Gastrocnemius medialis (tissue), 4 donors: ENCODE data around the gene MED27. TPM values are rescaled to one million over a fixed set of nuclear protein-coding genes. Genes with fewer than 3 reads are reported as not detected.

Experiments
- ATAC-seq, 2 donors: fragments of 150-250 bp; one replicate each; pipeline ENCODE4 v1.9.1; 2016
- DNase-seq, 2 donors: peaks; one replicate each; pipeline ENCODE4 v3.0.0-alpha.2; 2019
- H3K27ac ChIP-seq, 4 donors: fragments of 200-600 bp; sonication (generic); 1 replicate in 1 of 4; 2 replicates in 3 of 4; pipeline ENCODE4 v1.5.1; 2016 to 2018; ENCODE audit warnings: mild to moderate bottlenecking in 2 of 4, moderate library complexity in 1 of 4
- H3K27me3 ChIP-seq, 3 donors: fragments of 200-600 bp; sonication (generic) in 2 of 3; 1 replicate in 1 of 3; 2 replicates in 2 of 3; pipeline versions ENCODE4 v1.5.1 to v1.6.0; 2016 to 2019; ENCODE audit warnings: mild to moderate bottlenecking in 1 of 3, moderate library complexity in 1 of 3
- H3K36me3 ChIP-seq, 2 donors: fragments of 200-600 bp; sonication (generic) in 1 of 2; one replicate each; pipeline ENCODE4 v1.5.1; 2017 to 2018
- H3K4me1 ChIP-seq, 2 donors: fragments of 200-600 bp; sonication (generic) in 1 of 2; one replicate each; pipeline ENCODE4 v1.5.1; 2016 to 2017; ENCODE audit warnings: mild to moderate bottlenecking in 2 of 2
- H3K4me3 ChIP-seq, 4 donors: fragments of 200-600 bp; sonication (generic) in 3 of 4; 1 replicate in 1 of 4; 2 replicates in 3 of 4; pipeline ENCODE4 v1.5.1; 2016 to 2019; ENCODE audit warnings: mild to moderate bottlenecking in 2 of 4
- H3K9me3 ChIP-seq, 3 donors: fragments of 200-600 bp; sonication (generic) in 2 of 3; 1 replicate in 1 of 3; 2 replicates in 2 of 3; pipeline ENCODE4 v1.5.1; 2016 to 2019
- CTCF ChIP-seq, 5 experiments: fragments of 450-650 bp in 3 of 5; fragments of 200-600 bp in 2 of 5; sonication (generic) in 2 of 5; IDR thresholded peaks in 4 of 5; conservative IDR thresholded peaks in 1 of 5; 1 replicate in 4 of 5; 2 replicates in 1 of 5; pipeline ENCODE4 v1.5.1; 2016 to 2019; ENCODE audit warnings: antibody characterized with exemption in 5 of 5, mild to moderate bottlenecking in 3 of 5, moderate library complexity in 3 of 5
- POLR2A ChIP-seq, 2 donors: fragments of 450-650 bp; IDR thresholded peaks; one replicate each; pipeline ENCODE4 v1.6.1; 2017; ENCODE audit warnings: antibody characterized with exemption in 2 of 2, mild to moderate bottlenecking in 2 of 2, moderate library complexity in 2 of 2
- in situ Hi-C, 4 donors: fragments of 200-750 bp; cut with MboI; loops; one replicate each; pipeline versions ENCODE4 v1.15.0 to v1.8.0; 2017; ENCODE audit warnings: low sequenced_read_pairs in 4 of 4
- intact Hi-C: fragments of 100-400 bp; cut with DNase I; formaldehyde crosslinking; loops from one replicate; pipeline ENCODE4 v1.15.1; 2023; ENCODE audit warnings: low total_unique reads
- total RNA-seq, 4 donors: library from RNA; depleted of rRNA; stranded (reverse); fragments of >200 nt; gene quantifications; one replicate each; pipeline versions ENCODE4 v1.1.0 to v1.2.3, GENCODE V29; 2016

MED27 gene
- total RNA-seq, 4 donors from 2014 or later, result 11.6 to 20.3 (median 13.9) TPM

DNA sequence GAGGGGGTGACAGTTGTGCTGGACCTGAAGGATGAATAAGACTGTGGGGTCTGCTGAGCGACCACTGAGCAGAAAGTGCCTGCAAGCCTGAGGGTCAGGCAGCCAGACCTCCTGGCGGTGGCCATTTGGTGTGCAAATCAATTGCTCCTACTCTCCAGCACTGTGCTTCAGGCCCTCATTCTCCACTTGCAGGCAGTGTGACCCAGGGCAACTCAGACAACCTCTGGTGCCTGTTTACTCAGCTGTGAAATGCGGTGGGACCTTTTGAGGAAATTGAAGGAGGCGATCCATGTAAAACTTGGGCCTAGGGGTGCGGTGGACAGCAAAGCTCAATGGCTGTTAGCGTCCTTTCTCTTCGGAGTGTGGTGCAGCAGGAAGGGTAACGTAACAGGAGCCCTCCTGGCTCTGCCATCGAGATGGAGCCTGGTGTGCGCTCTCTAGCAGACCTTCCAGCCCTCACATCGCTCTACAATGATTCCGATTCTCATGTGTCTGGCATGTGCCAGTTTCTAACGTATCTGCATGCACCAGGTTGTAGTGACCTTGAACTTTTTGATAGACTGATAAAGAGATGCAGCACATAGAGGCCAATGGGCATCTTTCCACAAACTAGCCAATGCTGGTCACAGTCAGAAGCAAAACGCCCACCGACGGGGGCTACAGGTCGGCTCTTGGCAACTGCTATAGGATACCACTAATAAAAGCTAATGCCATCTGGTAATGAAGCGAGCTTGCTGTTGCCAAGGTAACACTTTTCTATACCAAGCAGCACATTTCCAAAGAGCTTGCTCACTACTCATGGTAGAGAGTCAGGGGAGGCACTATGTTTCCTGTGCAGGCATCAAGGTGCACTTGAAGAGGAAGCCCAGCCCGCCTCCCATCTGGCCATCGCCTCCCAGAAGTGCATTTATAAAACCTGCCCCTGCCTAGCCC is 180.1 kb downstream of the MED27 start:
- ATAC-seq (no peak), DNase-seq (no peak)
- H3K27ac ChIP-seq, result no peak overlapping the region
- H3K27me3 ChIP-seq, result no peaks in the 10 kb centered on the region
- no peaks in the 10 kb centered on the region for H3K36me3 ChIP-seq
- in situ Hi-C loops, result no loop called here
- H3K4me3 ChIP-seq, result no peak overlapping the region
- no peaks in the 10 kb centered on the region for H3K9me3 ChIP-seq
- intact Hi-C loops, result no loop called here
- peaks cover 0 to 3% of the 10 kb centered on the region in 2 donors for H3K4me1 ChIP-seq
- no peak for TF ChIP-seq CTCF (IDR thresholded peaks at IDR 0.05 in 4 of 5, conservative IDR thresholded peaks at IDR 0.05 in 1 of 5)
- no peak for TF ChIP-seq POLR2A (IDR thresholded peaks at IDR 0.05)

DNA sequence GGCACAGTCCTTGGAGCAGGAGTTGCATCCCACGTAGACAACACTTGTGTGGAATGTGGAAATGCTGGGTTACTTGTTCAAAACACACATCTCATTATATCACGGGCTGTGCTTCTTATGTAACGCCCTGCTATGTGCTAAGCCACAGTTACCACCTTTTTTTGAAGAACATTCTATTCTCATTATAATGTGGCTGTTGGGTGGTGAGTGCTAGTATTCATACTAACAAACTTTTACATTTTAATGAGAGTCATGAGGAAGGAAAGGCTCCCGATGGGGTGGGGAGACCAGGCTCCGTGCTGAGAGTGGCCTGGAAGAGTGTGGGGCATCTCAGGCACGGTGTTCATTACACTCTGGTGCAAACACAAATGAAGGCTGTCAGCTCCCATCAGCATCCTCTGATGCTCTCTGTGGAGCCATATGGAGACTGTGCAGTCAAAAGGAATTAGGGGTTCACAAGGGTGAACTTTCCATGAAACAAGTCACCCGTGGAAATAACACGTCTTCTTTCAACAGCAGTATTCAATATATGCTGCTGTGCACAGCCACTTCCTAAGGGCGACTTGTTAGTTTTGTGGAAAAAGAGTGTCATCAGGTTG is 186.7 kb downstream of the MED27 start:
- H3K4me1 ChIP-seq, result peaks cover 17 to 33% of the 10 kb centered on the region in 2 donors
- in situ Hi-C loops (no loop called here), intact Hi-C loops (no loop called here)
- peak overlapping the region in 1 of 4 donors; percentile 8 for H3K27ac ChIP-seq
- no peaks in the 10 kb centered on the region for H3K9me3 ChIP-seq
- no peak for ATAC-seq
- no peaks in the 10 kb centered on the region for H3K27me3 ChIP-seq
- H3K36me3 ChIP-seq, result peaks cover 0 to 5% of the 10 kb centered on the region in 2 donors
- no peak overlapping the region for H3K4me3 ChIP-seq
- DNase-seq, result no peak
- TF ChIP-seq POLR2A (IDR thresholded peaks at IDR 0.05) (no peak), CTCF (IDR thresholded peaks at IDR 0.05 in 4 of 5, conservative IDR thresholded peaks at IDR 0.05 in 1 of 5) (no peak)

DNA sequence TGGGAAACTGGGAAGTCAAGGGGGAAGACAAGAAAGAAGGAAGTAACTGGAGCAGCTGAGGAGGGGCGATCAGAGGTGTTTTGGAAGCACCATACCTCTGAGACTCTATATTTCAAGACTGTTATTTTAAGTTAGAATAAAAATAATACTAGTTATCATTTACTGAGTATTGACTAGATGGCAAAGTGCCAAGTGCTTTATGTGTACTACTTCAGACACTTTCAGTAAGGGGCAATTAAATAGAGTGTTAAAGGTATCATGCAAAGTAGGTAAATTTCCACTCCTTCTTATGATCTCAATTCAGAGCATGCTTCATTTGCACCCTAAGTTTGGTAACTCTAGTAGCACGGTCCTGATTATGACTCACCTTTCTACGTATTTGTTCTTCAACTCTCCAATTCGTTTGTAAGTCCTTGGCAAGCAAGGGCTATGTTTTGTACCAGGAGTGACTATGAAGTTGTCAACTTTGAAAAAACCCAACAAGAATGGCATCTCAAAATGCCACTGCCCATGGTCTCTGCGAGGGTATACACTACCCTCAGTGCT is 187.4 kb downstream of the MED27 start:
- ATAC-seq, result peak; percentile 66 to 92
- no peak for TF ChIP-seq CTCF (IDR thresholded peaks at IDR 0.05 in 4 of 5, conservative IDR thresholded peaks at IDR 0.05 in 1 of 5)
- TF ChIP-seq POLR2A (IDR thresholded peaks at IDR 0.05), result no peak

GRCh38 chr9:131891598-131891997 is 188.1 kb downstream of the MED27 start:
- in situ Hi-C loops, result no loop called here
- intact Hi-C loops, result no loop called here

More for the DNA sequence above, 187.4 kb downstream of the MED27 start:
- DNase-seq, result no peak
- Histone ChIP-seq H3K27ac (peak overlapping the region in 1 of 4 donors; percentile 8), H3K9me3 (no peaks in the 10 kb centered on the region), H3K4me1 (peaks cover 17 to 33% of the 10 kb centered on the region in 2 donors), H3K36me3 (peaks cover 0 to 5% of the 10 kb centered on the region in 2 donors), H3K27me3 (no peaks in the 10 kb centered on the region), H3K4me3 (no peak overlapping the region)
- in situ Hi-C loops, result no loop called here
- intact Hi-C loops, result no loop called here

More at GRCh38 chr9:131891598-131891997, 188.1 kb downstream of the MED27 start:
- H3K27me3 ChIP-seq, result no peaks in the 10 kb centered on the region
- no peak overlapping the region for H3K4me3 ChIP-seq
- TF ChIP-seq POLR2A (IDR thresholded peaks at IDR 0.05) (no peak), CTCF (IDR thresholded peaks at IDR 0.05 in 4 of 5, conservative IDR thresholded peaks at IDR 0.05 in 1 of 5) (no peak)
- H3K9me3 ChIP-seq, result no peaks in the 10 kb centered on the region
- ATAC-seq (no peak), DNase-seq (no peak)
- peaks cover 17 to 33% of the 10 kb centered on the region in 2 donors for H3K4me1 ChIP-seq
- no peak overlapping the region for H3K27ac ChIP-seq
- H3K36me3 ChIP-seq, result peaks cover 0 to 5% of the 10 kb centered on the region in 2 donors
